IPS-11a (cell line): ENCODE data around the gene PRRC2B.
"Not testable (repeated sequence)": the region's sequence is repeated elsewhere in the genome, so short reads cannot be mapped to it uniquely, and the experiment has no call there.

Source experiments
- H3K4me3 ChIP-seq: one replicate; pipeline ENCODE4 v1.5.1; 2013; ENCODE audit warnings: low read depth, low read length, control low read depth

The PRRC2B gene

DNA sequence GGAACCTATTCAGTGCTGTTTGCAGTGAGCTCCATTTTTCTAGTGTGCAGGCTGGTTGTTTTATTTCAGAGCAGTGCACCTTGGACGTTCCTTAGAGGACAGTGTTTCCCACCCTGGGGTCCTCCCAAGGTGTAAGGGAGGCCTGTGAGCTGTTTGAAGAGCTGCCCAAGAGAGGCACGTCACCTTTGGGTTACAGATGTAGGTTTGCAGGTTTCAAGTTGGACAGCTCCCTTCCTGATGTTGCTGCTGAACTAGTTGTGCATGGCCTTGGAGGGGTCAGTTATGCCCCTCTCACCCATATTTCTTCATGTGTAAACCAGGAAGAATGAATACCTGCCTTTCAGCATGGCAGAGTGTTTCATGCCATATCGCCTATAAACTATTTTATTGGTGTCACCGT, 74.1 kb downstream of the PRRC2B start:
- no peak overlapping the region for H3K4me3 ChIP-seq

DNA sequence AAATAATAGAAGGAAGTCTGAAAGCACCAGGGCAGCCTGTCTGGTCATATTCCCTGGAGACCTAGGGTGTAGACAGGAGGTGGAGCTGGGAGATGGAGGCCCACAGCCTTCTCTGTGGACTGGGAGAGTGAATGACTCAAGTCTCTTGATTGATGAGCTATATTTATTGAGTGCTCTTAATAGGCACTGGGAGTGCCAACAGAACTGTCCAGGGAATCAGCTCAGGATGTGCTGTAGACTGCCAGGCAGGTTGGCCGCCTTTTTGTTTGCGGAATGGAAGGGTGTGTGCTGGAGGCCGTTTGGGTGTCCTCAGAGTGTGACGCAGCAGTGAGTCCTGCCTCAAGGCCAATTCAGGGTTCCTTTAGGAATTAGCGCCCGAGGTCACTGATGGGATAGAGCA, 75.5 kb downstream of the PRRC2B start:
- no peak overlapping the region for H3K4me3 ChIP-seq

- no peak overlapping the region for H3K4me3 ChIP-seq
Measured at GRCh38 chr9:131469951-131470350, 76.1 kb downstream of the PRRC2B start.

DNA sequence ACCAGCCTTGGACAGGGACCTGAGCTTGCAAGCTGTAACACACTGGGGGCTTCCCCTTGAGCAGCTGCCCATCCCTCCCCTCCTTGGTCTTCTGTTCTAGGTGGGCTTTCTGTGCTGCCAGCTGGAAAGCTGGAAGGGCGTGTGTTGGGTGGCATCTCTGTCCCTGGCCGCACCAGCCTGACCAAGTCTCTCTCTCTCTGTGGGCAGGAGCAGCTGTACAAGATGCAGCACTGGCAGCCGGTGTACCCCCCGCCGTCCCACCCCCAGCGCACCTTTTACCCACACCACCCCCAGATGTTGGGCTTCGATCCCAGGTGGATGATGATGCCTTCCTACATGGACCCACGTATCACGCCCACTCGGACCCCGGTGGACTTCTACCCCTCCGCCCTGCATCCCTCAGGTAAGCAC, 76.7 kb downstream of the PRRC2B start:
- H3K4me3 ChIP-seq: no peak overlapping the region

DNA sequence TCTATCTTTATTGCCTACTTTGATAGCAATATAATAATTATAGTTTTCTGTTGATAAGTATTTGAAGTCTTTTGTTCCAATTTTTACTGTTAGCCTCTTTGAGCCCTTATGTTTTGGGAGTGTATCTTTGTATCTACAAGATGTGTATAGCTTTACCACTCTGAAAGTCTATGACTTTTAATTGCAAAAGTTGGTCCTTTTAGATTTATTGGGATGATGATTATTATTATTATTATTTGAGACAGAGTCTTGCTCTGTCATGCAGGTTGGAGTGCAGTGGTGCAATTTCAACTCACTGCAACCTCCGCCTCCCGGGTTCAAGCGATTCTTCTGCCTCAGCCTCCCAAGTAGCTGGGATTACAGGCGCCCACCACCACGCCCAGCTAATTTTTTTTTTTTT, 78.2 kb downstream of the PRRC2B start:
- not testable (repeated sequence) for H3K4me3 ChIP-seq

- no peak overlapping the region for H3K4me3 ChIP-seq
Measured at GRCh38 chr9:131473198-131473885, 79.5 kb downstream of the PRRC2B start.

DNA sequence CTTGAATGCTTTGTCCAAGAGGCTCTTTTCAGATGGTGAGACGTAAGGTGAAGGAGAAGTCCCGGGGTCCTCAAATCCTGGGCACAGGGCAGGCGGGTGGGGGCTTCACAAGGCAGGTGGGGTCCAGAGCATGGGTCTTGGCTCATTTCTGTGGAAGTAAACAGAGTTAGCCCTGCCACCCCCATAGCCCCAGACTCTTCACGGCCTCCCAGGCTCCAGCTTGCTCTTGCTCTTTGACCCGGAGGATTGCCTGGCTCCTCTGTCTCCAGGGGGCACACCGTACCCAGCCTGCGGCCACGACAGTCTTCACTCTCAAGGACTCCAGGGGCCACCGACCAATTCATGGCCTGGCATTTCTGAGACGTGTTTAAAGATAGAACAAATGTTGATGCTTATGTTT, 80.0 kb downstream of the PRRC2B start:
- H3K4me3 ChIP-seq: no peak overlapping the region

GRCh38 chr9:131474711-131475110, 80.8 kb downstream of the PRRC2B start:
- H3K4me3 ChIP-seq: no peak overlapping the region

DNA sequence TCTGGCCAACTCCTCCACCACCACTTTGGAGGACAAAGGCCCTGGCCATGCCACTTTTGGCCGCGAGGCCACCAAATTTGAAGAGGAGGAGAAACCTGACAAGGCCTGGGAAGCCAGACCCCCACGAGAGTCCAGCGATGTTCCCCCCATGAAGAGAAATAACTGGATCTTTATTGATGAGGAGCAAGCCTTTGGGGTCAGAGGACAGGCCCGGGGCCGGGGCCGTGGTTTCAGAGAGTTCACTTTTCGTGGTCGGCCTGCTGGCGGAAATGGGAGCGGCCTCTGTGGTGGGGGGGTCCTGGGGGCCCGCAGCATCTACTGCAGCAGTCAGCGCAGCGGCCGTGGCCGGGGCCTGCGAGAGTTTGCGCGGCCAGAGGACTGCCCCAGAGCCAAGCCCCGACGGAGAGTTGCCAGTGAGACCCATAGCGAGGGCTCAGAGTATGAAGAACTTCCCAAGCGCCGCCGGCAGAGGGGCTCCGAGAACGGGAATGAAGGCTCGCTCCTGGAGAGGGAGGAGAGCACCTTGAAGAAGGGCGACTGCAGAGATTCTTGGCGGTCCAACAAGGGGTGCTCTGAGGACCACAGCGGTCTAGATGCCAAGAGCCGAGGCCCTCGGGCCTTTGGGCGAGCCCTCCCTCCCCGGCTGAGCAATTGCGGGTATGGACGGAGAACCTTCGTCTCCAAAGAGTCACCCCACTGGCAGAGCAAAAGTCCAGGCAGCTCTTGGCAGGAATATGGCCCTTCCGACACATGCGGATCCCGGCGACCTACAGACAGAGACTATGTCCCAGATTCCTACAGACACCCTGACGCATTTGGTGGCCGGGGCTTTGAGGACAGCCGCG, 81.4 kb downstream of the PRRC2B start:
- no peak overlapping the region for H3K4me3 ChIP-seq

DNA sequence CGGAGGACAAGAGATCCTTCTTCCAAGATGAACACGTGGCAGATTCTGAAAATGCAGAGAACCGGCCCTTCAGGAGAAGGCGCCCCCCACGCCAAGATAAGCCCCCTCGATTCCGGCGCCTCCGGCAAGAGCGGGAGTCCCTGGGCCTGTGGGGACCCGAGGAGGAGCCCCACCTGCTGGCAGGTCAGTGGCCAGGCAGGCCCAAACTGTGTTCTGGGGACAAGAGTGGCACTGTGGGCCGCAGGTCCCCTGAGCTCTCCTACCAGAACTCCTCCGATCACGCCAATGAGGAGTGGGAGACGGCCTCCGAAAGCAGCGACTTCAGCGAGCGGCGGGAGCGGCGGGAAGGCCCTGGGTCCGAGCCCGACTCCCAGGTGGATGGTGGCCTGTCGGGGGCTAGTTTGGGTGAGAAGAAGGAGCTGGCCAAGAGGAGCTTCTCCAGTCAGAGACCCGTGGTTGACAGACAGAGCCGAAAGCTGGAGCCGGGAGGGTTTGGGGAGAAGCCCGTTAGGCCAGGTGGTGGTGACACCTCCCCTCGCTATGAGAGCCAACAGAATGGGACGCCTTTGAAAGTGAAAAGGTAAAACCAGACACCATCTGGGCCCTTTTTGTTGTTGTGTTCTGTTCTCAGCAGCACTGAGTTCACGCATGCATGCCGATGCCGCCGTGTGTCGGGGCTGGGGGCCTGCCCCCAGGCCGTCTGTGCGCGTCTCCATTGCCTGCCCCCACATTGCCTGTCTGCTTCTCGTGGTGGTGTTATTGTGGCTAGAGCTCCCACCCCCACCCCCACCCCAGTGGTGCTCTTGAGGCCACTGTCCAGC, 82.3 kb downstream of the PRRC2B start:
- no peak overlapping the region for H3K4me3 ChIP-seq

DNA sequence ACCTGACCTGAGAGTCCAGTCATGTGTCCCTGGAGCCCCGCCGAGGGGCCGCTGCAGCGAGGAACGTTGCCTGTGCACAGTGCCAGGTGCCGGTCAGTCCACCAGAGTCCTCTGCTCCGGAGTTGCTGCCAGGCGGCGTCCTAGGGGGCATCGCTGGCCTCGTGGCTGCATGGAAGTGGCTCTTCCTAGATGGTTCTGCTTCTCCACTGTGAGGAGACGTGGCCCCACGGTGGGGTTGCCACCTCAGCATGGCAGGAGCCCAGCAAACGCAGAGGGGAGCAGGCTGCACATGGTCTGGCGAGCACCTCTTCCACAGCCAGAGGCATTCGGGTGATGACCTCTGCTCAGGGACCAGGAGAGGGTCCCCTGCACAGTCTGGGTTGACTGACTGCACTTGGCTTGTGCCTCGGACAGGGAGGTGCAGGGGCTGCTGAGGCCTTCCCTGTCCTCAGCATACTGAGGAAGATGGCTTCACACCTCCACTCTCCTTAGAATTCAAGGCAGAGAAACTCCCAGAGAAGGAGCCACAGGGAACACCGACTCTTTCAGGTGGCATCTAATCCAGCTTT, 83.0 kb downstream of the PRRC2B start:
- H3K4me3 ChIP-seq: no peak overlapping the region

DNA sequence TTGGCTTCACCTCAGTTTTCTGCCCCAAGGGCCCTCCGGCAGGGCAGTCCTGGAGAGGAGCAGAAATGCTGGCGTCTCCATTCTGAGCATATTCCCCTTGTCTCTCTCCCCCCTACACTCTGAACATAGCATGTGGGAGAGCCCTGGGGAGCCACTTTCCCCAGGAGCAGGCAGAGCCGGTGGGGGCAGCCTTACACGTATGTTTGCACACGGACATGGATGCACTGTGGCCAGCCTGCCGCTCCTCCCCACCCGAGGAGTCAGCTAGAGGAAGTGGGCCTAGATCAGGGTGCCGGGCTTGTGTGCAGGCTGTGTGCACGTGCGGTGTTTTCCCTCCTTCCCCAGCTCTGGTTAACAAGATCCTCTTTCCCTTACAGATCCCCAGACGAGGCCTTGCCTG, 83.5 kb downstream of the PRRC2B start:
- no peak overlapping the region for H3K4me3 ChIP-seq

GRCh38 chr9:131477816-131478419, 84.0 kb downstream of the PRRC2B start:
- no peak overlapping the region for H3K4me3 ChIP-seq

- H3K4me3 ChIP-seq: no peak overlapping the region
Measured at GRCh38 chr9:131478421-131478868, 84.6 kb downstream of the PRRC2B start.

DNA sequence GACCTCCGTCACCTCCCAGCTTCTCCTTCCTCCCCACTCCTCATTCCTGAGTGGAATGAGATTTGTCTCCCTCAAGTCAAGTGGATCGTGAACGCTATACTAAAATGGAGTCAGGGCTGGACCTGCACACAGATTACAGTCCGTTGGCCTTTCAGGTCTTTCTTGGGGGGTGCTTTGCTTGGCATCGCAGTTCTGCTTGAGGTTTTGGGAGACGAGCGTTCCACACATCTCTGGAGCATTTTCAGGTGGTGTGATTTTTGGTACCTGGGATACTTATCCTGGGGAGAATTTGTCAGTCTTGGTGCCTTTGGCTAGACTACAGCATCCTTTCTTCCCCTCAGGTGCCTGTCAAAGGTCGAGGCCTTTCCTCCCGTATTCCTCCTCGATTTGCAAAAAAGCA, 85.0 kb downstream of the PRRC2B start:
- no peak overlapping the region for H3K4me3 ChIP-seq

GRCh38 chr9:131480258-131480657, 86.4 kb downstream of the PRRC2B start:
- no peak overlapping the region for H3K4me3 ChIP-seq

- no peak overlapping the region for H3K4me3 ChIP-seq
Measured at GRCh38 chr9:131481441-131482342, 87.8 kb downstream of the PRRC2B start.

DNA sequence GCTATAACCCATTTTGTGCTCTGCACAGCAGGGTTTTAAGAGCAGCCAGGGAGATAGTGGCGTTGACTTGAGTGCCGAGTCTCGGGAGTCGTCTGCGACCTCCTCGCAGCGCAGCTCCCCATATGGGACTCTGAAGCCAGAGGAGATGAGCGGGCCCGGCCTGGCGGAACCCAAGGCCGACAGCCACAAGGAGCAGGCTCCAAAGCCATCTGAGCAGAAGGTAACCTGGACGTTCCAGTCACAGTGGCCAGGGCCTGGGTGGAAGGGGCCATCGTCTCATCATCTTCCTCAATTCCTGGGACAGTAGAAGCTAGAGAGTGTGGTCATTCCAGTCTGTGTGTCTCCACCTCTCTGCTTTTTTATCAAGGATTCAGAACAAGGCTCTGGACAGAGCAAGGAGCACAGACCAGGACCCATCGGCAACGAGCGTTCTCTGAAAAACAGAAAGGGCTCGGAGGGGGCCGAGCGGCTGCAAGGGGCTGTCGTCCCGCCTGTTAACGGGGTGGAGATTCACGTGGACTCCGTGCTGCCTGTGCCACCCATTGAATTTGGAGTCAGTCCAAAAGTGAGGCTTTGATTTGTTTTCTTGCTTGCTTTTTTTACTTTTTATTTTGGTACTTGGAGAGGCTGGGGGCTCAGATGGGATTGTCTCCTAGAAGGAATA, 88.6 kb downstream of the PRRC2B start:
- no peak overlapping the region for H3K4me3 ChIP-seq
